K562 (cell line): Measurements from ENCODE around the gene ADK.

ENCODE experiments used
- CAMTA2 ChIP-seq: fragments of 250-450 bp; sonication (Bioruptor Pico); conservative IDR thresholded peaks from 2 replicates; pipeline ENCODE4 v1.5.1; 2022
- FOXK2 ChIP-seq, 2 experiments: fragments of 450-650 bp; IDR thresholded peaks in 1 of 2; conservative IDR thresholded peaks in 1 of 2; 2 replicates each; pipeline ENCODE4 v1.6.1; 2016; ENCODE audit warnings: low read depth in 2 of 2, mild to moderate bottlenecking in 1 of 2
- NELFE ChIP-seq: IDR thresholded peaks from 2 replicates; pipeline ENCODE4 v1.6.1; 2011; ENCODE audit warnings: mild to moderate bottlenecking; ENCODE audit not compliant: insufficient read depth, insufficient read length
- NFIC ChIP-seq: fragments of 450-650 bp; IDR thresholded peaks from 2 replicates; pipeline ENCODE4 v1.6.1; 2017; ENCODE audit warnings: mild to moderate bottlenecking, inconsistent platforms
- POLR2A ChIP-seq: fragments of 450-650 bp; conservative IDR thresholded peaks from 2 replicates; pipeline ENCODE4 v1.6.1; 2016
- POLR2AphosphoS5 ChIP-seq: IDR thresholded peaks from 2 replicates; pipeline ENCODE4 v1.6.1; 2011; ENCODE audit warnings: mild to moderate bottlenecking, low read depth, low read length, moderate library complexity; ENCODE audit not compliant: control insufficient read depth, insufficient read depth
- RAD21 ChIP-seq, 2 experiments: fragments of 250-450 bp in 1 of 2; fragments of 450-650 bp in 1 of 2; sonication (Bioruptor Pico) in 1 of 2; formaldehyde crosslinking in 1 of 2; IDR thresholded peaks in 1 of 2; conservative IDR thresholded peaks in 1 of 2; 2 replicates each; pipeline versions ENCODE4 v1.4.0 to v1.8.0; 2020 to 2022; ENCODE audit warnings: mild to moderate bottlenecking in 2 of 2, moderate library complexity in 1 of 2
- RFX5 ChIP-seq: IDR thresholded peaks from 2 replicates; pipeline ENCODE4 v1.6.1; 2011; ENCODE audit warnings: low read depth, mild to moderate bottlenecking, improper control_type of control experiment, low read length
- YBX1 ChIP-seq: fragments of 450-650 bp; IDR thresholded peaks from 2 replicates; pipeline ENCODE4 v1.7.1; 2016; ENCODE audit warnings: mild to moderate bottlenecking
- TF ChIP-seq, protein P1 (sequence below), 3 experiments: IDR thresholded peaks in 2 of 3; conservative IDR thresholded peaks in 1 of 3; 2 replicates each; pipeline ENCODE4 v1.5.1; 2011 to 2012; ENCODE audit warnings: low read length in 3 of 3, mild to moderate bottlenecking in 3 of 3, control low read depth in 2 of 3, improper control_type of control experiment in 1 of 3, inconsistent platforms in 1 of 3, low read depth in 1 of 3, mixed read lengths in 1 of 3, moderate library complexity in 1 of 3; ENCODE audit not compliant: insufficient read depth in 2 of 3
- TF ChIP-seq, protein P2 (sequence below): sonication (generic); formaldehyde crosslinking; IDR thresholded peaks from 2 replicates; pipeline ENCODE4 v1.8.0; 2023; ENCODE audit warnings: mild to moderate bottlenecking, missing genetic modification reagents

DNA sequence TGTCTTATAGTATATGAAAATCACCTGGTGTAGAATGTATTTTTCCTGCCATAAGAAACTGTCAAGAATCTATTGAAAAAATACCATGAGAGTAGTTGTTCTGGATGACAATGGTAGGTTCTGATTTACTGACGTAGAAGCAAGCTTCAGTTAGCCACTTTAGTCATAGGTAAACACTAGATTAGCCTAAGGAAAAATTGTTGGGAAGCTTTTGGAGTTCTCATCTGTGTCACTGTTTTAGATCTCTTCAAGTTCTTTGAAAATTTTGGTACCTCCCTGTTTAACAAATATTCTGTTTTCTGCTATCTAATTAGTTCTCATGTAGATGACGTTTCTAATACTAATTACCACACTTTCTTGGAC, 131.8 kb downstream of the ADK start:
- TF ChIP-seq CAMTA2 (CRISPR knock-in tag) (no peak), POLR2A (no peak), RAD21 (CRISPR knock-in tag; conservative IDR thresholded peaks at IDR 0.05 in 1 of 2, IDR thresholded peaks at IDR 0.05 in 1 of 2) (no peak), FOXK2 (conservative IDR thresholded peaks at IDR 0.05 in 1 of 2, IDR thresholded peaks at IDR 0.05 in 1 of 2; ENCODE audit: low read depth in 2 of 2) (no peak), NELFE (no peak), POLR2AphosphoS5 (no peak), RFX5 (no peak), YBX1 (no peak), NFIC (no peak)
- TF ChIP-seq, protein P1, sequence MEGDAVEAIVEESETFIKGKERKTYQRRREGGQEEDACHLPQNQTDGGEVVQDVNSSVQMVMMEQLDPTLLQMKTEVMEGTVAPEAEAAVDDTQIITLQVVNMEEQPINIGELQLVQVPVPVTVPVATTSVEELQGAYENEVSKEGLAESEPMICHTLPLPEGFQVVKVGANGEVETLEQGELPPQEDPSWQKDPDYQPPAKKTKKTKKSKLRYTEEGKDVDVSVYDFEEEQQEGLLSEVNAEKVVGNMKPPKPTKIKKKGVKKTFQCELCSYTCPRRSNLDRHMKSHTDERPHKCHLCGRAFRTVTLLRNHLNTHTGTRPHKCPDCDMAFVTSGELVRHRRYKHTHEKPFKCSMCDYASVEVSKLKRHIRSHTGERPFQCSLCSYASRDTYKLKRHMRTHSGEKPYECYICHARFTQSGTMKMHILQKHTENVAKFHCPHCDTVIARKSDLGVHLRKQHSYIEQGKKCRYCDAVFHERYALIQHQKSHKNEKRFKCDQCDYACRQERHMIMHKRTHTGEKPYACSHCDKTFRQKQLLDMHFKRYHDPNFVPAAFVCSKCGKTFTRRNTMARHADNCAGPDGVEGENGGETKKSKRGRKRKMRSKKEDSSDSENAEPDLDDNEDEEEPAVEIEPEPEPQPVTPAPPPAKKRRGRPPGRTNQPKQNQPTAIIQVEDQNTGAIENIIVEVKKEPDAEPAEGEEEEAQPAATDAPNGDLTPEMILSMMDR (IDR thresholded peaks at IDR 0.05 in 2 of 3, conservative IDR thresholded peaks at IDR 0.05 in 1 of 3; ENCODE audit: insufficient read depth in 2 of 3, low read depth in 1 of 3, low read length in 3 of 3) = no peak
- TF ChIP-seq, protein P2, sequence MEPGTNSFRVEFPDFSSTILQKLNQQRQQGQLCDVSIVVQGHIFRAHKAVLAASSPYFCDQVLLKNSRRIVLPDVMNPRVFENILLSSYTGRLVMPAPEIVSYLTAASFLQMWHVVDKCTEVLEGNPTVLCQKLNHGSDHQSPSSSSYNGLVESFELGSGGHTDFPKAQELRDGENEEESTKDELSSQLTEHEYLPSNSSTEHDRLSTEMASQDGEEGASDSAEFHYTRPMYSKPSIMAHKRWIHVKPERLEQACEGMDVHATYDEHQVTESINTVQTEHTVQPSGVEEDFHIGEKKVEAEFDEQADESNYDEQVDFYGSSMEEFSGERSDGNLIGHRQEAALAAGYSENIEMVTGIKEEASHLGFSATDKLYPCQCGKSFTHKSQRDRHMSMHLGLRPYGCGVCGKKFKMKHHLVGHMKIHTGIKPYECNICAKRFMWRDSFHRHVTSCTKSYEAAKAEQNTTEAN (CRISPR knock-in tag) = no peak
